ENCODE results near the gene KLHL11. TPM values are rescaled to one million over a fixed set of nuclear protein-coding genes. Genes with fewer than 3 reads are reported as not detected.

KLHL11 gene
- polyA plus RNA-seq, 1 donor (not counting 4 experiments of a cell fraction or from before 2014, with no cell fraction given): 5.2 TPM

- Histone ChIP-seq H3K9ac (ENCODE audit: control insufficient read depth, extremely low read depth, insufficient read depth, low read length) (no peak overlapping the region), H3K27ac (ENCODE audit: control insufficient read depth, insufficient read depth, low read length) (no peak overlapping the region), H3K9me1 (ENCODE audit: control insufficient read depth, extremely low read depth, insufficient read depth, low read length) (no peaks in the 10 kb centered on the region), H4K20me1 (ENCODE audit: control insufficient read depth, extremely low read depth, insufficient read depth, low read length) (no peaks in the 10 kb centered on the region), H3K79me2 (ENCODE audit: control insufficient read depth, insufficient read depth, low read length) (no peaks in the 10 kb centered on the region), H3K9me3 (ENCODE audit: control insufficient read depth, low read depth, low read length) (no peaks in the 10 kb centered on the region), H3K4me1 (ENCODE audit: control insufficient read depth, extremely low read depth, insufficient read depth, low read length) (peaks cover 8% of the 10 kb centered on the region), H3K4me3 (ENCODE audit: control insufficient read depth in 2 of 3, extremely low read depth in 1 of 3, insufficient read depth in 2 of 3, low read depth in 1 of 3, low read length in 3 of 3) (no peak overlapping the region), H3K27me3 (ENCODE audit: control insufficient read depth, extremely low read depth, insufficient read depth, low read length) (peaks cover 16% of the 10 kb centered on the region), H2AFZ (ENCODE audit: control insufficient read depth, low read length) (no peak overlapping the region), H3K36me3 (ENCODE audit: control insufficient read depth in 2 of 2, extremely low read depth in 1 of 2, insufficient read depth in 2 of 2, low read length in 2 of 2) (no peaks in the 10 kb centered on the region), H3K4me2 (ENCODE audit: control insufficient read depth, extremely low read depth, insufficient read depth, low read depth, low read length) (no peak overlapping the region)
- no peak for FAIRE-seq
- dilution Hi-C loops (cut with MboI; ENCODE audit: extremely low pct_ligation_motif_present, low sequenced_read_pairs): no loop called here
- no peak for DNase-seq (ENCODE audit: low read depth, low spot score)
- no peak for TF ChIP-seq CTCF (optimal IDR thresholded peaks at IDR 0.05 in 1 of 3, IDR thresholded peaks at IDR 0.05 in 1 of 3, conservative IDR thresholded peaks at IDR 0.05 in 1 of 3; ENCODE audit: extremely low read depth in 1 of 3, insufficient read depth in 2 of 3, low read length in 3 of 3)
- TF ChIP-seq EZH2 (IDR thresholded peaks at IDR 0.05; ENCODE audit: low read length): no peak
Observed at GRCh38 chr17:41814195-41814594, 51.0 kb downstream of the KLHL11 start.

- Histone ChIP-seq H3K27ac (ENCODE audit: control insufficient read depth, insufficient read depth, low read length) (no peak overlapping the region), H2AFZ (ENCODE audit: control insufficient read depth, low read length) (no peak overlapping the region), H3K36me3 (ENCODE audit: control insufficient read depth in 2 of 2, extremely low read depth in 1 of 2, insufficient read depth in 2 of 2, low read length in 2 of 2) (no peaks in the 10 kb centered on the region), H3K9ac (ENCODE audit: control insufficient read depth, extremely low read depth, insufficient read depth, low read length) (no peak overlapping the region), H3K9me1 (ENCODE audit: control insufficient read depth, extremely low read depth, insufficient read depth, low read length) (no peaks in the 10 kb centered on the region), H3K79me2 (ENCODE audit: control insufficient read depth, insufficient read depth, low read length) (no peaks in the 10 kb centered on the region), H3K4me2 (ENCODE audit: control insufficient read depth, extremely low read depth, insufficient read depth, low read depth, low read length) (no peak overlapping the region), H3K4me1 (ENCODE audit: control insufficient read depth, extremely low read depth, insufficient read depth, low read length) (peaks cover 8% of the 10 kb centered on the region), H4K20me1 (ENCODE audit: control insufficient read depth, extremely low read depth, insufficient read depth, low read length) (no peaks in the 10 kb centered on the region), H3K4me3 (ENCODE audit: control insufficient read depth in 2 of 3, extremely low read depth in 1 of 3, insufficient read depth in 2 of 3, low read depth in 1 of 3, low read length in 3 of 3) (no peak overlapping the region), H3K27me3 (ENCODE audit: control insufficient read depth, extremely low read depth, insufficient read depth, low read length) (peaks cover 16% of the 10 kb centered on the region), H3K9me3 (ENCODE audit: control insufficient read depth, low read depth, low read length) (no peaks in the 10 kb centered on the region)
- dilution Hi-C loops (cut with MboI; ENCODE audit: extremely low pct_ligation_motif_present, low sequenced_read_pairs): no loop called here
- TF ChIP-seq CTCF (optimal IDR thresholded peaks at IDR 0.05 in 1 of 3, IDR thresholded peaks at IDR 0.05 in 1 of 3, conservative IDR thresholded peaks at IDR 0.05 in 1 of 3; ENCODE audit: extremely low read depth in 1 of 3, insufficient read depth in 2 of 3, low read length in 3 of 3) (no peak), EZH2 (IDR thresholded peaks at IDR 0.05; ENCODE audit: low read length) (no peak)
- DNase-seq (ENCODE audit: low read depth, low spot score) (no peak), FAIRE-seq (no peak)
Observed at GRCh38 chr17:41813699-41814124, 51.5 kb downstream of the KLHL11 start.

Measured in keratinocyte (primary cell).